Loucy (cell line): ENCODE data around the gene CPED1.

Experiments used
- EZH2phosphoT487 ChIP-seq: fragments of 200-600 bp; IDR thresholded peaks from 2 replicates; pipeline ENCODE4 v1.6.1; 2018; ENCODE audit warnings: antibody characterized with exemption, mild to moderate bottlenecking, moderate library complexity, borderline replicate concordance
- TF ChIP-seq, protein P1 (sequence below): fragments of 200-600 bp; sonication (generic); conservative IDR thresholded peaks from 2 replicates; pipeline ENCODE4 v1.5.1; 2014; ENCODE audit warnings: mild to moderate bottlenecking, antibody characterized with exemption, low read length

DNA sequence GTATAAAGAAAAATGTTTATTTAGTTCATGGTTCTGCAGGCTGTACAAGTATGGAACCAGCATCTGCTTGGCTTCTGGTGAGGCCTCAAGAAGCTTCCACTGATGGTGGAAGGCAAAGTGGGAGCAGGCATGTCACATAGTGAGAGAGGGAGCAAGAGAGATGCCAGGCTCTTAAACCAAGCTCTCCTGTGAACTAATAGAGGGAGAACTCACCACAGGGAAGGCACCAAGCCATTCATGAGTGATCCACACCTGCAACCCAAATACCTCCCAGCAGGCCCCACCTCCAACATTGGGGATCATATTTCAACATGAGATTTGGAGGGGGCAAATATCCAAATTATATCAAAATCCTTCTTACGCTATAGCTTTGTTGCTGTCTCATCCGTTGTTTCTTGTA is 113.1 kb downstream of the CPED1 start:
- TF ChIP-seq, protein P1, sequence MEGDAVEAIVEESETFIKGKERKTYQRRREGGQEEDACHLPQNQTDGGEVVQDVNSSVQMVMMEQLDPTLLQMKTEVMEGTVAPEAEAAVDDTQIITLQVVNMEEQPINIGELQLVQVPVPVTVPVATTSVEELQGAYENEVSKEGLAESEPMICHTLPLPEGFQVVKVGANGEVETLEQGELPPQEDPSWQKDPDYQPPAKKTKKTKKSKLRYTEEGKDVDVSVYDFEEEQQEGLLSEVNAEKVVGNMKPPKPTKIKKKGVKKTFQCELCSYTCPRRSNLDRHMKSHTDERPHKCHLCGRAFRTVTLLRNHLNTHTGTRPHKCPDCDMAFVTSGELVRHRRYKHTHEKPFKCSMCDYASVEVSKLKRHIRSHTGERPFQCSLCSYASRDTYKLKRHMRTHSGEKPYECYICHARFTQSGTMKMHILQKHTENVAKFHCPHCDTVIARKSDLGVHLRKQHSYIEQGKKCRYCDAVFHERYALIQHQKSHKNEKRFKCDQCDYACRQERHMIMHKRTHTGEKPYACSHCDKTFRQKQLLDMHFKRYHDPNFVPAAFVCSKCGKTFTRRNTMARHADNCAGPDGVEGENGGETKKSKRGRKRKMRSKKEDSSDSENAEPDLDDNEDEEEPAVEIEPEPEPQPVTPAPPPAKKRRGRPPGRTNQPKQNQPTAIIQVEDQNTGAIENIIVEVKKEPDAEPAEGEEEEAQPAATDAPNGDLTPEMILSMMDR, result no peak
- TF ChIP-seq EZH2phosphoT487, result no peak
